GM21360 (cell line): Measurements from ENCODE around the gene INPP5A.
"Not testable (repeated sequence)": the region's sequence is repeated elsewhere in the genome, so short reads cannot be mapped to it uniquely, and the experiment has no call there.

Experiments
- ATAC-seq: cut with Tn5 transposase; IDR thresholded peaks from one replicate; pipeline ENCODE4 v1.9.1; 2021; ENCODE audit warnings: mild to moderate bottlenecking, moderate library complexity; ENCODE audit not compliant: unreplicated experiment

The INPP5A gene

GRCh38 chr10:132787495-132788179 is 250.1 kb downstream of the INPP5A start:
- no peak for ATAC-seq

- ATAC-seq = no peak
Measured at GRCh38 chr10:132788180-132788830, 250.7 kb downstream of the INPP5A start.

GRCh38 chr10:132788831-132789219 is 251.2 kb downstream of the INPP5A start:
- ATAC-seq = no peak

- no peak for ATAC-seq
Measured at GRCh38 chr10:132789659-132790148, 252.1 kb downstream of the INPP5A start.

- ATAC-seq = no peak
Measured at GRCh38 chr10:132790470-132790869, 252.9 kb downstream of the INPP5A start.

GRCh38 chr10:132790934-132791829 is 253.6 kb downstream of the INPP5A start:
- no peak for ATAC-seq

GRCh38 chr10:132792099-132792498 is 254.5 kb downstream of the INPP5A start:
- not testable (repeated sequence) for ATAC-seq

GRCh38 chr10:132792796-132793195 is 255.2 kb downstream of the INPP5A start:
- no peak for ATAC-seq

- no peak for ATAC-seq
Measured at GRCh38 chr10:132793213-132793612, 255.6 kb downstream of the INPP5A start.

GRCh38 chr10:132793871-132794849 is 256.6 kb downstream of the INPP5A start:
- ATAC-seq = no peak

- ATAC-seq = no peak
Measured at GRCh38 chr10:132796846-132797245, 259.3 kb downstream of the INPP5A start.

- not testable (repeated sequence) for ATAC-seq
Measured at GRCh38 chr10:132797986-132798385, 260.4 kb downstream of the INPP5A start.

GRCh38 chr10:132798403-132798802 is 260.8 kb downstream of the INPP5A start:
- no peak for ATAC-seq

- ATAC-seq = no peak
Measured at GRCh38 chr10:132798876-132799275, 261.3 kb downstream of the INPP5A start.

- ATAC-seq = no peak
Measured at GRCh38 chr10:132799865-132800264, 262.3 kb downstream of the INPP5A start.

GRCh38 chr10:132802048-132802447 is 264.5 kb downstream of the INPP5A start:
- no peak for ATAC-seq

GRCh38 chr10:132802694-132803320 is 265.2 kb downstream of the INPP5A start:
- no peak for ATAC-seq

- no peak for ATAC-seq
Measured at GRCh38 chr10:132803416-132804210, 266.0 kb downstream of the INPP5A start.

GRCh38 chr10:132804287-132804686 is 266.7 kb downstream of the INPP5A start:
- no peak for ATAC-seq
